ENCODE results near the gene TENM3. TPM values are rescaled to one million over a fixed set of nuclear protein-coding genes. Genes with fewer than 3 reads are reported as not detected.

The TENM3 gene
- total RNA-seq, 4 donors from 2014 or later, result 3.4 to 9.8 (median 6.9) TPM

DNA sequence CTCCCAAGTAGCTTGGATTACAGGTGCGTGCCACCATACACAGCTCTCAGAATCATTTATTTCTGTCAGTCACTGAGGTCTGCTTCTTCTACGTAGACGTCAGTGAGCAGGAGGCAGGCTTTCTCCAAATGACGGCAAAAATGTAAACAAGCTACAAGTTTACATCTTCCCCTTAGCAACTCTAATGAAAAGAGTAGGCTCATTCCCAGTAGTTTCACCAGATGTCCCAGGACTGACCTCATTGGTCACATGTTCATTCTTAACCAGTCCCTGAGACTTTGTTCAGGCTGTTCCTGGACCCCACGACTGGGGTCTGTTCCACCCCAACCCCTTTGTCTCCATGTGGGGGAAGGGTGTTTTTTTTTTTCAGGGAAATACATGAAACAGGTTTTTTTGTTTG, 67.1 kb downstream of the TENM3 start:
- intact Hi-C loops (cut with DNase I; ENCODE audit: low total_unique reads) (no loop called here), in situ Hi-C loops (cut with MboI; ENCODE audit: low pct_ligation_motif_present in 1 of 4, low pct_unique_long_range_greater_than_20kb in 1 of 4, low sequenced_read_pairs in 3 of 4) (no loop called here)
- WGBS, 2 donors (ENCODE audit: low coverage in 1 of 2), result 45 to 49% methylated on average over 5 of the region's 5 CpGs
- Histone ChIP-seq H3K4me3 (no peak overlapping the region), H3K36me3 (no peaks in the 10 kb centered on the region), H3K27me3 (no peaks in the 10 kb centered on the region), H3K9me3 (peaks cover 4 to 7% of the 10 kb centered on the region in 2 donors), H3K27ac (no peak overlapping the region), H3K4me1 (no peaks in the 10 kb centered on the region)
- DNase-seq, result no peak
- TF ChIP-seq CTCF (IDR thresholded peaks at IDR 0.05) (no peak), POLR2AphosphoS5 (IDR thresholded peaks at IDR 0.05) (no peak), POLR2A (IDR thresholded peaks at IDR 0.05) (no peak), EP300 (IDR thresholded peaks at IDR 0.05; ENCODE audit: low read depth) (no peak)

GRCh38 chr4:182310962-182311361, 67.8 kb downstream of the TENM3 start:
- Histone ChIP-seq H3K27ac (no peak overlapping the region), H3K9me3 (peaks cover 4 to 7% of the 10 kb centered on the region in 2 donors), H3K27me3 (no peaks in the 10 kb centered on the region), H3K36me3 (no peaks in the 10 kb centered on the region), H3K4me1 (no peaks in the 10 kb centered on the region), H3K4me3 (no peak overlapping the region)
- intact Hi-C loops (cut with DNase I; ENCODE audit: low total_unique reads), result no loop called here
- no peak for TF ChIP-seq EP300 (IDR thresholded peaks at IDR 0.05; ENCODE audit: low read depth)
- no peak for TF ChIP-seq POLR2A (IDR thresholded peaks at IDR 0.05)
- no peak for TF ChIP-seq POLR2AphosphoS5 (IDR thresholded peaks at IDR 0.05)
- no peak for TF ChIP-seq CTCF (IDR thresholded peaks at IDR 0.05)
- WGBS, 2 donors (ENCODE audit: low coverage in 1 of 2), result 74 to 80% methylated on average over 2 to 3 of the region's 3 CpGs
- DNase-seq, result no peak
- in situ Hi-C loops (cut with MboI; ENCODE audit: low pct_ligation_motif_present in 1 of 4, low pct_unique_long_range_greater_than_20kb in 1 of 4, low sequenced_read_pairs in 3 of 4), result no loop called here

DNA sequence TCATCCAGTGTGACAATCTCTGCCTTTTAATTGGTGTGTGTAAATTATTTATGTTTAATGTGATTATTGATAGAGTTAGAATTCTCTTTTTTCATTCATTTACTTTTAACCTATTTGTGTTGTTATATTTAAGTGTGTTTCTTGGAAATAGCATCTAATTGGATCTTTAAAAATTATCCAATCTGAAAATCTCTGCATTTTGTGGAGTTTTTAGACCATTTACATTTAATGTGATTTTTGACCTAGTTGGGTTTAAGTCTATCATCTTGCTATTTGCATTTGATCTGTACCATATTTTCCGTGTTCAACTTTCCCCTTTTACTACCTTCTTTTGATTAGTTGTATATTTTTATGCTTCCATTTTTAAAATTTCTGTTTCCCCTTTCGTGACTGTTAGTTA, 71.3 kb downstream of the TENM3 start:
- TF ChIP-seq CTCF (IDR thresholded peaks at IDR 0.05) (no peak), EP300 (IDR thresholded peaks at IDR 0.05; ENCODE audit: low read depth) (no peak), POLR2AphosphoS5 (IDR thresholded peaks at IDR 0.05) (no peak), POLR2A (IDR thresholded peaks at IDR 0.05) (no peak)
- 64 to 66% methylated on average over 2 of the region's 2 CpGs for WGBS, 2 donors (ENCODE audit: low coverage in 1 of 2)
- intact Hi-C loops (cut with DNase I; ENCODE audit: low total_unique reads), result no loop called here

DNA sequence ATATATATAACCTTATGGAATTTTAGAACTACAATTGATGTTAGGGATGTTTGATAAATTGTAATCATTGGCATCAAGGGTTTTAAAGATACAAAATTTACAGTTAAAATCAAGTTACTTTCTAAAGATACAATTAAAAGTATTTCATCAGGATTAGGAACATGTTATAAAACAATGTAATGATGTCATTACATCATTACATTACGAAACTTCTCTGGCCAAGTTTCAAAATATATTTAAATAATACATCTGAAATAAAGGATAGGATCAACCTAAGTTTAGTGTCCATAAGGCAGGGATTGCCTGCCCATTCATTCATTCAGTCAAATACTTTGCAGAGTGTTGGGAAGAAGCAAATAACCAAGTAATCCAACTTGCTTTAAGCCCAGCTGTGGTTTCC, 75.1 kb downstream of the TENM3 start:
- in situ Hi-C loops (cut with MboI; ENCODE audit: low pct_ligation_motif_present in 1 of 4, low pct_unique_long_range_greater_than_20kb in 1 of 4, low sequenced_read_pairs in 3 of 4) (no loop called here), intact Hi-C loops (cut with DNase I; ENCODE audit: low total_unique reads) (no loop called here)
- Histone ChIP-seq H3K4me3 (no peak overlapping the region), H3K27me3 (no peaks in the 10 kb centered on the region), H3K9me3 (peaks cover 4 to 7% of the 10 kb centered on the region in 2 donors), H3K27ac (no peak overlapping the region), H3K4me1 (no peaks in the 10 kb centered on the region), H3K36me3 (no peaks in the 10 kb centered on the region)
- WGBS, 2 donors (ENCODE audit: low coverage in 1 of 2), result 59 to 69% methylated on average over 1 of the region's 1 CpG
- no peak for DNase-seq
- TF ChIP-seq POLR2A (IDR thresholded peaks at IDR 0.05) (no peak), CTCF (IDR thresholded peaks at IDR 0.05) (no peak), POLR2AphosphoS5 (IDR thresholded peaks at IDR 0.05) (no peak), EP300 (IDR thresholded peaks at IDR 0.05; ENCODE audit: low read depth) (no peak)

More for the DNA sequence above, 71.3 kb downstream of the TENM3 start:
- H3K9me3 ChIP-seq, result peaks cover 4 to 7% of the 10 kb centered on the region in 2 donors
- H3K27me3 ChIP-seq, result no peaks in the 10 kb centered on the region
- H3K27ac ChIP-seq, result no peak overlapping the region
- no peaks in the 10 kb centered on the region for H3K36me3 ChIP-seq
- no peak for DNase-seq
- no peaks in the 10 kb centered on the region for H3K4me1 ChIP-seq
- no peak overlapping the region for H3K4me3 ChIP-seq
- in situ Hi-C loops (cut with MboI; ENCODE audit: low pct_ligation_motif_present in 1 of 4, low pct_unique_long_range_greater_than_20kb in 1 of 4, low sequenced_read_pairs in 3 of 4), result no loop called here
